ENCODE data around the gene NFATC4. TPM values are rescaled to one million over a fixed set of nuclear protein-coding genes. Genes with fewer than 3 reads are reported as not detected.

Gene NFATC4
- total and polyA plus RNA-seq, 2 experiments from 2014 or later = 20.9 to 26.6 TPM

- Histone ChIP-seq H3K79me2 (replicated peaks; ENCODE audit: insufficient read depth) (no peaks in the 10 kb centered on the region), H3K4me3 (no peak overlapping the region), H3F3A (replicated peaks; ENCODE audit: low read depth) (no peaks in the 10 kb centered on the region), H3K27me3 (ENCODE audit: insufficient read depth) (peaks cover 89% of the 10 kb centered on the region), H3K36me3 (ENCODE audit: insufficient read depth) (no peaks in the 10 kb centered on the region), H2AFZ (no peak overlapping the region; the same call in 1 of the 2 replicates), H3K4me1 (ENCODE audit: insufficient read depth) (no peaks in the 10 kb centered on the region), H3K27ac (ENCODE audit: low read depth) (no peak overlapping the region), H4K20me1 (replicated peaks; ENCODE audit: insufficient read depth) (no peaks in the 10 kb centered on the region), H3K9me2 (ENCODE audit: insufficient read depth) (no peaks in the 10 kb centered on the region), H3K4me2 (no peak overlapping the region)
- Mint-ChIP-seq H3K4me3 (no peak overlapping the region), H3K36me3 (ENCODE audit: low read depth) (no peaks in the 10 kb centered on the region), H3K27ac (no peak overlapping the region), H3K4me1 (no peaks in the 10 kb centered on the region), H3K27me3 (ENCODE audit: insufficient read depth, low read depth, poor library complexity) (peaks cover 20% of the 10 kb centered on the region), H3K9me3 (no peaks in the 10 kb centered on the region)
- no peak for DNase-seq (ENCODE audit: low spot score)
- no peak for TF ChIP-seq JUNB (IDR thresholded peaks at IDR 0.05; ENCODE audit: unreplicated experiment)
- no peak for TF ChIP-seq POLR2AphosphoS5 (IDR thresholded peaks at IDR 0.05; ENCODE audit: low read depth)
- TF ChIP-seq ZNF331 (CRISPR knock-in tag; IDR thresholded peaks at IDR 0.05; ENCODE audit: low read depth) = no peak
- TF ChIP-seq ZNF114 (CRISPR knock-in tag; IDR thresholded peaks at IDR 0.05) = no peak
- no peak for TF ChIP-seq CTCF (conservative IDR thresholded peaks at IDR 0.05; ENCODE audit: low read depth in 2 of 2)
- no peak for TF ChIP-seq EZH2phosphoT487 (IDR thresholded peaks at IDR 0.05; ENCODE audit: unreplicated experiment)
- TF ChIP-seq ETS1 (IDR thresholded peaks at IDR 0.05) = no peak
- no peak for TF ChIP-seq EZH2 (IDR thresholded peaks at IDR 0.05; ENCODE audit: low read depth, unreplicated experiment)
- ATAC-seq = no peak
Measured at GRCh38 chr14:24347134-24347533, 20.9 kb upstream of the NFATC4 start.

GRCh38 chr14:24348186-24348585, 19.8 kb upstream of the NFATC4 start:
- peaks cover 89% of the 10 kb centered on the region for H3K27me3 ChIP-seq (ENCODE audit: insufficient read depth)
- ATAC-seq = no peak
- no peak for DNase-seq (ENCODE audit: low spot score)

GRCh38 chr14:24349742-24350141, 18.2 kb upstream of the NFATC4 start:
- no peaks in the 10 kb centered on the region for H3K36me3 Mint-ChIP-seq (ENCODE audit: low read depth)
- ATAC-seq = no peak
- peaks cover 24% of the 10 kb centered on the region for H3K27me3 Mint-ChIP-seq (ENCODE audit: insufficient read depth, low read depth, poor library complexity)

More at GRCh38 chr14:24348186-24348585, 19.8 kb upstream of the NFATC4 start:
- Mint-ChIP-seq H3K27me3 (ENCODE audit: insufficient read depth, low read depth, poor library complexity) (peaks cover 23% of the 10 kb centered on the region), H3K27ac (no peak overlapping the region), H3K9me3 (no peaks in the 10 kb centered on the region), H3K4me3 (no peak overlapping the region), H3K4me1 (no peaks in the 10 kb centered on the region), H3K36me3 (ENCODE audit: low read depth) (no peaks in the 10 kb centered on the region)
- Histone ChIP-seq H3K27ac (ENCODE audit: low read depth) (no peak overlapping the region), H3K4me3 (no peak overlapping the region), H3K79me2 (replicated peaks; ENCODE audit: insufficient read depth) (no peaks in the 10 kb centered on the region), H3K9me2 (ENCODE audit: insufficient read depth) (no peaks in the 10 kb centered on the region), H3K36me3 (ENCODE audit: insufficient read depth) (no peaks in the 10 kb centered on the region), H3K4me2 (no peak overlapping the region), H4K20me1 (replicated peaks; ENCODE audit: insufficient read depth) (no peaks in the 10 kb centered on the region), H2AFZ (no peak overlapping the region), H3K4me1 (ENCODE audit: insufficient read depth) (no peaks in the 10 kb centered on the region), H3F3A (replicated peaks; ENCODE audit: low read depth) (no peaks in the 10 kb centered on the region)
- TF ChIP-seq JUNB (IDR thresholded peaks at IDR 0.05; ENCODE audit: unreplicated experiment) = no peak

More at GRCh38 chr14:24349742-24350141, 18.2 kb upstream of the NFATC4 start:
- Mint-ChIP-seq H3K4me1 (no peaks in the 10 kb centered on the region), H3K9me3 (no peaks in the 10 kb centered on the region), H3K27ac (no peak overlapping the region), H3K4me3 (no peak overlapping the region)
- no peak overlapping the region for H2AFZ ChIP-seq
- no peak for DNase-seq (ENCODE audit: low spot score)
- no peaks in the 10 kb centered on the region for H3K36me3 ChIP-seq (ENCODE audit: insufficient read depth)
- H3K27ac ChIP-seq (ENCODE audit: low read depth) = no peak overlapping the region
- H4K20me1 ChIP-seq (replicated peaks; ENCODE audit: insufficient read depth) = no peaks in the 10 kb centered on the region
- no peaks in the 10 kb centered on the region for H3K4me1 ChIP-seq (ENCODE audit: insufficient read depth)
- no peak overlapping the region for H3K4me2 ChIP-seq
- peaks cover 82% of the 10 kb centered on the region for H3K27me3 ChIP-seq (ENCODE audit: insufficient read depth)
- H3K4me3 ChIP-seq = no peak overlapping the region
- no peaks in the 10 kb centered on the region for H3F3A ChIP-seq (replicated peaks; ENCODE audit: low read depth)
- H3K9me2 ChIP-seq (ENCODE audit: insufficient read depth) = no peaks in the 10 kb centered on the region
- no peak for TF ChIP-seq EZH2phosphoT487 (IDR thresholded peaks at IDR 0.05; ENCODE audit: unreplicated experiment)
- no peak for TF ChIP-seq STAT1 (IDR thresholded peaks at IDR 0.05; ENCODE audit: unreplicated experiment)
- no peak for TF ChIP-seq CREB1 (CRISPR knock-in tag; IDR thresholded peaks at IDR 0.05; ENCODE audit: low read depth)
- no peak for TF ChIP-seq EZH2 (IDR thresholded peaks at IDR 0.05; ENCODE audit: low read depth, unreplicated experiment)
- no peak for TF ChIP-seq ZNF331 (CRISPR knock-in tag; IDR thresholded peaks at IDR 0.05; ENCODE audit: low read depth)
- TF ChIP-seq ZNF114 (CRISPR knock-in tag; IDR thresholded peaks at IDR 0.05) = no peak
- TF ChIP-seq JUNB (IDR thresholded peaks at IDR 0.05; ENCODE audit: unreplicated experiment) = no peak
- no peak for TF ChIP-seq POLR2AphosphoS5 (IDR thresholded peaks at IDR 0.05; ENCODE audit: low read depth)
- H3K79me2 ChIP-seq (replicated peaks; ENCODE audit: insufficient read depth) = no peaks in the 10 kb centered on the region

Data from GM23338 (cell line).